Glomerular visceral epithelial cell (primary cell): Measurements from ENCODE around the gene MAGI1.
"Not testable (repeated sequence)": the region's sequence is repeated elsewhere in the genome, so short reads cannot be mapped to it uniquely, and the experiment has no call there.

Experiments used
- DNase-seq: peaks from one replicate; pipeline ENCODE4 v3.0.0-alpha.2; 2016; ENCODE audit errors: extremely low spot score

MAGI1 gene

GRCh38 chr3:65534805-65535204 is 503.9 kb downstream of the MAGI1 start:
- no peak for DNase-seq

GRCh38 chr3:65532749-65533148 is 506.0 kb downstream of the MAGI1 start:
- no peak for DNase-seq

GRCh38 chr3:65532215-65532614 is 506.5 kb downstream of the MAGI1 start:
- DNase-seq, result no peak

- no peak for DNase-seq
These were observed 507.2 kb downstream of the MAGI1 start for GRCh38 chr3:65531499-65531898.

- DNase-seq, result peak; percentile 73
These were observed 512.1 kb downstream of the MAGI1 start for GRCh38 chr3:65526656-65527055.

- peak; percentile 46 for DNase-seq
These were observed 514.1 kb downstream of the MAGI1 start for GRCh38 chr3:65524584-65524983.

GRCh38 chr3:65523878-65524277 is 514.8 kb downstream of the MAGI1 start:
- no peak for DNase-seq

- DNase-seq, result no peak
These were observed 517.7 kb downstream of the MAGI1 start for GRCh38 chr3:65521032-65521431.

- DNase-seq, result no peak
These were observed 521.7 kb downstream of the MAGI1 start for GRCh38 chr3:65516998-65517397.

GRCh38 chr3:65514317-65514716 is 524.4 kb downstream of the MAGI1 start:
- DNase-seq, result not testable (repeated sequence)

- DNase-seq, result not testable (repeated sequence)
These were observed 529.3 kb downstream of the MAGI1 start for GRCh38 chr3:65509423-65509794.

GRCh38 chr3:65508750-65509422 is 529.8 kb downstream of the MAGI1 start:
- DNase-seq, result no peak

- no peak for DNase-seq
These were observed 531.3 kb downstream of the MAGI1 start for GRCh38 chr3:65507437-65507836.

- no peak for DNase-seq
These were observed 534.9 kb downstream of the MAGI1 start for GRCh38 chr3:65503776-65504175.

GRCh38 chr3:65502526-65502925 is 536.2 kb downstream of the MAGI1 start:
- DNase-seq, result no peak

- DNase-seq, result no peak
These were observed 538.1 kb downstream of the MAGI1 start for GRCh38 chr3:65500398-65501306.

- DNase-seq, result no peak
These were observed 540.9 kb downstream of the MAGI1 start for GRCh38 chr3:65497846-65498245.

GRCh38 chr3:65497236-65497635 is 541.5 kb downstream of the MAGI1 start:
- DNase-seq, result no peak

- no peak for DNase-seq
These were observed 544.8 kb downstream of the MAGI1 start for GRCh38 chr3:65493938-65494337.

GRCh38 chr3:65493371-65493882 is 545.3 kb downstream of the MAGI1 start:
- no peak for DNase-seq

GRCh38 chr3:65492249-65492648 is 546.5 kb downstream of the MAGI1 start:
- no peak for DNase-seq

- no peak for DNase-seq
These were observed 548.6 kb downstream of the MAGI1 start for GRCh38 chr3:65490114-65490513.

GRCh38 chr3:65489253-65489652 is 549.5 kb downstream of the MAGI1 start:
- no peak for DNase-seq
